Fibroblast of skin of scalp (primary cell): Measurements from ENCODE around the gene COA5.

Experiments
- DNase-seq: peaks from one replicate; pipeline ENCODE4 v3.0.0-alpha.2; 2013

The COA5 gene

DNA sequence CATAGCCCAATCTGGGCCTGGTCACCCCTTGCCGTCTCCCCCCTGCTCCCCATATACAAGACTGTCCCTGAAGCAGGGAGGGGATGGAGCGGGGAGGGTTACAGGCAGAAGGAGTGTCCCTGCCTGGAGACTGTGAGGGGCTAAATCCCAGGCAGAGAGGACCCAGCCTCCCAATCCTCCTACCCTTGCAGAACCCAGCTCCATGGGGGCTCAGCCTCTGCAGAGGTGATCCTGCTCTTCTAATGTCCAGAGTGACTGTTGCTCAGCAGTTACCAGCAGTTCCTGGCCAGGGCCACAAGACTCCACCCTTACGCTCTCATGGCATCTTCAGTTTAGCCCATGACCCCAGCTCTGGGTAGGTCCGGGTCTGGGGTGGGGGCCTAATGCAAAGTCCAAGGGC is 58.1 kb downstream of the COA5 start:
- DNase-seq, result no peak
